DMS153 treated with DMSO at 0.1 percent for 48 hours (cell line): ENCODE measurements around the gene ZIC4.

Source experiments
- DNase-seq: peaks from one replicate; lab custom pipeline; 2025; ENCODE audit not compliant: unreplicated experiment; lab: John Stamatoyannopoulos, UW

ZIC4 gene

DNA sequence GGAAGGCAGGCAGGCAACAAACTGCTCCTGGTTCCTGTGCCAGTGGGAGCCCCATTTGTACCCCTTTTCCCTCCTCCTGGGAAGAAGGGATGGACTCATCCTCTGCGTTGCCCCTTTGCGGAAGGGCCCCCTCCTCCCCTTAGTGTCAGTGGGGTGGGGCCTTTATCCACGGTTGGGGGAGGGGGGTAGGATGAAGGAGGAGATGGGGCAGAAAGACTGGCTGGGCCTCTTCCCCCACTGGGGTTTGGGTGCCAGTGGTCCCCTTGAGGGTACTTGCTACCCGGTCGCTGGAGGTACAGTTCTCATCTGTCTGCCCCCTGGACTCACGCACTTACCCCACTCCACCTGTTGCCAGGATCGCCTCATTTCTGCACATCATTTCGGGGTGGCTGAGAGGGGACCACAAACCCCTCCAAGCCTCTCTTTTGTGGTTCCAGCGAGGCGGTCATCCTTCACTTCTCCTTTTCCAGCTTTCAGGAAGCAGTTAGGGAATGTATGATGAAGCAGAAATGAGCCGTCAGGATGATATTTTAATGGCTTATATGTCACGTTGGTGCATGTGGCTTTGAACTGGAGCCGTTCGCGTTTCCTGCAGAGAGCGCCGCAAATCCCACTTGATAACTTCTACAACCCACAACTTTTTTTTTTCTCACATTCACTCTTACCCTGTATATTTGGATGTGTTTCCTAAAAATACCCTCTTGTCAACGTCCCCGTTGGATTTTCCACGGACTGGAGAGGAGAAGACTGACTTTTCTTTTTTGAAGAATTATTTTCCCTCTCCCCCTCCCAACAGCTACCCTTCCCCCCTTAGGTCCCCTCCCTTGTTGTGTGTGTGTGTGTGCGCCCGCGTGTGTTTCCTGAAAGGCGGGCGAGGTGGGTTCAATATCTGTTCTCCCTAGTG, at the start of gene ZIC4:
Gene ZIC4, minus strand, starts transcription at position 516 of the 904 bp plus-strand sequence. CDS start 3,746 bp downstream, outside the sequence.
- no peak for DNase-seq

DNA sequence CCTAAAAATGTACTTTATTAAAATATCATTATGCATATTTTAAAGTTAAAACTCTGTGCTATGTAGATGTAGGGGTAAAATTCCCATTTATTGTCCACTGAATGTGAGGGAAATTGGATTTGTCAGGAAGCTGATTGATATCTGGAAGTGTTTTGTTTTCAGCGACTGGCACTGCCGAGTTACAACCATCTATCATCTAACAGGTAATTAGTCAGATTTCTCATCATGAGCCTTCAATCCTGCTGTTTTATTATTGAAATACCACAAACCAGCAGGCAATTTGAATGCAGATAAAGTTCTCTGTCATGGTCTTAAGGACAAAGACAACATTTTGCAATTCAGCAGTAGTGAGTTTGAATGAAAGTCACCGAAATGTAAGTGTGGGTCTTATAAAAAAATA, 43.3 kb upstream of the ZIC4 start:
- DNase-seq, result no peak

DNA sequence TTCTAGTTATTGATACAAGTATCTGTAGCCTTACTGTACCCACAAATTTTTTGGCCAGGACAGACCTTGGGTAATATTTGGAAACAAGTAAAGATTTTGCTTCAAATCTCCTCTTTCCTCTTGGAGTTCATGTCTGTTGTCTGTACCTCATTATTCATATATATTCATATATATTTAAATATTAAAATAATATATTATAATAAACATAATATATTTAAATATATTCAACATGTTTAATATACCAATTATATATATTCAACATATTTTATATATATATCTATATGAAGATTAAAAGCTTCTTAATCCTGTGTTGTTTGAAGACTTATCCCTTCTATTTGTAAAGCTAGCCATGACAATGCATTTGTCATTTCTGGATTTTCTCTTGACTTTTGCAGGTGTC, 40.9 kb upstream of the ZIC4 start:
- no peak for DNase-seq

DNA sequence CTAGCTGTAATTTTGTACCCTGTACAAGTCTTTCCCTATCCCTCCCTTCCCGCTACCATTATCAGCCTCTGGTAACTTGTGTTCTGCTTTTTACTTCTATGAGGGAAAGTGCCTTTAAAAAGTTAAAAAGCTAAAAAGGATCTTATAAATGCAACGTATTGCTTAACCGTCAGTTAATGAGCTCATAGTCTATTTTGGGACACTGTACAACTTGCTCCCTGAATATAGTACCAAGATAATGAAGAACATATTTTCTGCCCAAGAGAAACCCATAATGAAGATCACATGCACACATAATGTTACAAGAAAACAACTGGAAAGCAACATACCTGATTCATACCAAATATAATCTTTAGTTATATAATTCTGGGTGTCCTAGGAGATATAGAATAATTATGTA, 25.4 kb upstream of the ZIC4 start:
- DNase-seq, result no peak

DNA sequence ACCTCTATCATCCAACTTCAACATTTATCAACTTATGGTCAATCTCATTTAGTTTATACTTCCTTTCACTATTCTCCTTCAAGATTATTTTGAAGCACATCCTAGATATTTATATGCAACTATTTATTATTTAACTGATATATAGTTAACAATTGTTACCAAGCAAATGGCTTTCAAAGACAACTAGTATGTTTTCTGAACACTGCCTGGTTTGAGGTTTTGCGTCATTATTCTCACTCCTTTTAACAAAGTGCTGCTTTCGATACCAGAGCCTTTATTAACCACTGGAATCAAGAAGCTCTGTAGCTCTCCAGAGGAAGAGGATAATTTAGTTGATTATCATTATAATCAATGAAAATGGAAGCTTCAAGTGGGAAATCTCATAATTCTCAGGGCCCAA, 22.4 kb upstream of the ZIC4 start:
- DNase-seq, result no peak

DNA sequence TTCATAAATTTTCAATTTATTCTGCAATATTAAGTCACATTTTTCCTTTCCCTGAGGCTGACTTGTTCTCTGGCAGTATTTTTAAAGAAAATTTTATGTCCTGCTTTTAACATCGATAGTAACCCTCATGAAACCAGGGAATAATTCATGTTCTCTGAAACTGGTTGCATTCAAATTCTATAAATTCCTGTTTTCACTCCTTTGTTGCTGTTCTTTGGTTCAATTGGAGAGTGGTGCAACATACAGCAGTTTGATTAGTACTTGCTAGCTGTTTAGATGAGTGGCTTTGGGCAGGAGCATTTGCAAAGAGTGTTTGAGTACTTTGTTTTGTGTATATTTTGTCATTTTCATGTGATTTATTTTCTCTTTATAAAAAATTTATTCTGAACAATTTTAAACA, 22.0 kb upstream of the ZIC4 start:
- DNase-seq, result no peak

DNA sequence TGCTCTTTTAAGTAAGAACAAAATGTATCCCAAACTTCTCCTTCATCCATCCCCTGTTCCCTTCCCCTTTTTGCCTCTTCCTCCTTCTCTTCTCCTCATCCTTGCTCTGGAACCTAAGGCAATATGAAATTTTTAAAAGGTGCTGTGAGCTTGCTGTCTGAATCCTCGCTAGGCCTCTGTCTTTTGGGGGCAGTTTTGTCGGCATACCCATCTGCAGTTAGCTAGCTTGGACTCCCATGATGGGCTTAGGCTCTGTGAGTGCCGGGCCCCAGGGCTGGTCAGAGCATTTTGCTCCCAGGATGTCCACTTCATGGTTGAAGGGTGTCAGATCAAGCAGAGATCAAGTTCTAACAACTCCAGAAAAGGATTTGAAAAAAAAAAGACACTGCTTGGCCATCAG, 21.4 kb upstream of the ZIC4 start:
- no peak for DNase-seq

DNA sequence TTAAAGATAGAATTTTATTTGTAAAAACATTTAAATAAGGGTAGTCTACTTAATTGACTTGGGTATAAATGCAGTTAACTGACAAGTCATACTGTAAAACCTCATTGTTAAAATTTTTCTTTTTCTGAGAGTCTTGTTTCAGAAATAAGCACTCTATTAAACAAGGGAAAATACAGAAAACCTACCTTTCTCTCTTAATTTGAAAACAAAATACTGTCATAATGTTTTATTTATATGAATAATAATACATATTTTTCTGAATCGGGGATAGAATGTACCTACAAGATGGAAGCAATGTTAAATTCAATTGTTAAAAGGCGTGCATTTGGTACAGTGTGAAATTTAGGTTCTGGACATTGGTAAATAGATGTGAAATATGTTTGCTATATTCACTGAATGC, 20.6 kb upstream of the ZIC4 start:
- DNase-seq, result no peak

DNA sequence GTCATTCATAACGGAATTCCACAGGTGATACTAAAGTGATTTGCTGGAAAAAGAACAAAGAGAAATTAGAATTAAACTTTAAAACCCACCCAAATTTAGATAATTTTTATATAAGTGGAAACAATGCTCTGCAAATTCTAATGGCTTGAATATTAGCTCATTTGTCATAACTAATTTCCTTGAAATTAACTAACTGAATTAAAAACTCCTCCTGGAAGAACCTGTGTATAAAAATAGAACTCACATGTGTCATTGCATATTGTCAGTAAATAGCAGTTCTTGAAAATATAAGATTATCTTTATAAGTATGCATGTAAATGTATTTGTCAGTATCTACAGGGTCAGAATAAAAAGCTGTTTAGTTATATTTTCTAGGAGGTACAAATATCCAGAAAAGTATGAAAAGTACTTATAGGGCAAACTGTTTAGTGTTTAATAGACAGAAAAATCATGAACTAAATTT, 19.1 kb upstream of the ZIC4 start:
- no peak for DNase-seq

DNA sequence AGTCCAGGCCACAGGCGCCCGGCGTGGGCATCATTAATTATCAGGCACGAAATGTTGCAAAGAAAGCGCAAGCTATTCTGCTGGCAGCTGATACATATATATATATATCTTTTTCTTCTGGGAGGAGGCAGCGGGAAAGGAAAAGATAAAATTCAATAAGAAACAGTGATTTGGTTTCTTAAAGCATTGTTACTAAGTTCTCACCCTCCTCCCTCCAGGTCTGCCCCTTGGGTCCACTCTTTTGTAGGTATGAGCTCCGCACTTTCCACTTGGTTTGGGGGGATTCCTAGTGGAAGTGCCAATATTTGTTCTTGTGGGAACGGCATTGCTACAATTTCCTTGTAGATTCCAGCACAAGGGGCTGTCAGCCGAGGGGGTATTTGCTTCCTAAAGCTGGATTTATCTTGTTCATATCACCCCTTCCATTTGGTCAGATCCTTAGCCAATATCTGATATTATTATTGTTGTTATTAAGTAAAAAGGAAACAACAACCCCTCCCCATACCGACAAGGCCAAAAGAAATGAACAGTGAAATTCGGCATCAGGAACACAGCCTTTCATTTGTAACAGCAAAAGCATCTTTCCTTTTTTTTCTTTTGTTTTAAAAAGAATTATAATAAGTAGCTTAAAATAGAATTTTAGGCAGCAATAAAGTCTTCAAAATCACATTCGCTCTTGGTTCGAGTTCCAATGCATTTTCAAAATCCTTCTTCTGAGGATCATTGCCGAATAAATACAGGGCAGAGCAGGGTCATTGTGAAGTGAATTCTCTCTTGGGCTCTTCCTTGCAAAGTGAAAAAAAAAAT, 18.4 kb upstream of the ZIC4 start:
- DNase-seq, result no peak

DNA sequence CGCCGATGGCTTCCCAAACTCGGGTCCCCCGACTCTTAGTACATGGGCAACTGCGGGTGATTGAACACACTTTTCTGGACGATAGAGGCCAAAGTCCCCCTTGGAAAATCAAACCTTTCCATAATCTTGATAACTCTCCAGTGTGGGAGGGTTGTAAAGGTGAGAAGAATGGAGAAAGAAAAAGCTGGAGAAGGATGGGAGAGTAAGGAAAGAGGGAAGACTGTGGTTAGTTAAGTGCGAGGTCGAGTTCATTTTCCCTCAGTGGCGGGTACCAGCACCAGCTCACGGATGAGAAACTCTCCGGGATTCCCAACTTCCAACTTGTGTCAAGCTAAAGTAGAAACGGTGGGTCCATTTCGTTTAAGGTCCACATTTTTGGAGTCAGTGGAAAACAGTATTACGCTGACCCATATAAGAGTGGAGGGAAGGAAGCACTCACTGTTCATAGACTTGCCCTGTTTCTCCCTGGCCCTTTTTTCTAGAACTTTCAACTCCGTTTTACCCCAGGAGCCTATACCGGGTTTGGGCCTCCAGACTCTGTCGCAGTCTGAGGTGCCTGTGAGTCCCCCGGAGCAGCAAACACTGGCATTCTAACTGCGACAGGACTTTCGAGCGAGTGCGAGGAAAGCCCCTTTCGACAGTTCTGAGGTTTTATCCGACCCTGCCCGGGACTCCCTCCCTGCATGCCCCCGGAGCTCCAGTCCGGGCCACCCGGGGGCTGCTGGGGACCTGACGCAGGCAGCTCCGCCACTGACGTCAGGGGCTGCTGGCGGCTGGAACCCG, 17.6 kb upstream of the ZIC4 start:
- no peak for DNase-seq

DNA sequence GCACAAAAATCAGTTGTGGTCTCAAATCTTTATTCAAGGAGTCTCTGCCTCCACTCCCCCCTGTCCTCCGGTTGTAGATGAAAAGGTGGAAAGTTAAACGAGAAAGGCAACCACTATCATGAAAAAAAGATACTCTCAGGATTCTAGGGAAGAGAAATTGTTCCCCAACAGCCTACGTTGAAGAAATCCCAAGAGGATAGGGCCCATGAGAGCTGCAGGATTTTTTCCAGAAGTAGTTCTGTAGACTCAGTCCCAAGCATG, 17.1 kb upstream of the ZIC4 start:
- DNase-seq, result no peak

DNA sequence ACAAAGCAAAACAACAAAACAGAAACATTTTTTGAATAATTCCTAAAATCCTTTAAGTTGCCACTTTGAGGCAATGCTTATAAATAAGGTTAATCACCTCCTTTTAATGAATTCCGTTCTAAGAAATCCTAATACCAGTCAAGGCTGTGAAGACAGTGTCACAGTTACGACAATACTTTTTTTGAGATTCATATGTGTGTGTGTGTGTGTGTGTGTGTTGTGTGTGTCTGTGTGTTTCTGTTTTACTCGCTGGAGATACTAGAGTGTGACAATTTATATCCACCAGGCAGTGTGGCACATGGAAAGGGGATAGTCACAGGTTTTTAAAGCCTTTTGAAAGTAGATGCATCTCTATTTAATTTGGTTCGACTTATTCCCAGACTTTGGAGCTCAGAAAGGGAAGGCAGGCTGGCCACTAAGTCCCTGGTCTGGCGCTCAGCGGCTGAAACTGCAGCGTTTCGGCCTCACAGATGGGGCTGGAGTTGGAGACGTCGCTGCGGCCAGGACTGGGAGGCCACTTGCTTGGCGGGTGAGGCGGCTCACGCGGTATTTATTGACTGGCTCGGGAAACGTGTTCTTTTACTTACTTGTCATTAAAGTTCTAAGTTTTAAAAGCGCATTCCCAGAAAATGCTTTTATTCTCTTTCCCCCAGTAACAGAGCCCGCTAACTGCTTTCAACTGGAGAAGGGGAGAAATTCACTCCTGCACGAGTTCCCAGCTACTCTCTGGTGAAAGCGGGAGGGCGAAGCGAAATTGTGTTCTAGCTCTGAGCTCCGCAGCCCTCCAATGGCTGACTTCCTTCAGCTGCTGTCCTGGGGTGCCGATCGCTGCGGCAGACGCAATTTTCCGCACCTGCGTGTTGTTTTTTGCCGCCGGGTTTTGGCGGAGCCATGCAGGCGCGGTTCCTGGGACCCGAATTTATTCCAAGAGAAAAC, 16.5 kb upstream of the ZIC4 start:
- no peak for DNase-seq

DNA sequence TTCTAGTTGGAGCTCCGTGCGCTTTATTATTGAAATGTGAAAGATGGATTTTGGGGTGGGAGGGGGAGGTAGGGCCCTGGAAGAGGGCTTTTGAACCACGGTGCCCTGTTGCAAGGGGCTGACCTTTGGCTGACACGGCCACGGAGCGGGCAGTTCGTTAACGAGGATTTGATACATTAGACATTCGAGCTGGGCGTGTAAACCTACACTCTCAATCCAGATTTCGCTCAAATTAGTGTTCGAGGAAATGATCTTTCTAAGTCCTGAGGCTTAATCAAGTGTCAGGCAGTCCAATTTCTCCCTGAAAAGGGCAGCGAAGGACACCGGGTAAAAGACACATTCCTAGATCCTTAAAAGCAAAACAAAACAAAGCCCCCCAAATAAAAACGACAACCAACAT, 15.9 kb upstream of the ZIC4 start:
- no peak for DNase-seq

DNA sequence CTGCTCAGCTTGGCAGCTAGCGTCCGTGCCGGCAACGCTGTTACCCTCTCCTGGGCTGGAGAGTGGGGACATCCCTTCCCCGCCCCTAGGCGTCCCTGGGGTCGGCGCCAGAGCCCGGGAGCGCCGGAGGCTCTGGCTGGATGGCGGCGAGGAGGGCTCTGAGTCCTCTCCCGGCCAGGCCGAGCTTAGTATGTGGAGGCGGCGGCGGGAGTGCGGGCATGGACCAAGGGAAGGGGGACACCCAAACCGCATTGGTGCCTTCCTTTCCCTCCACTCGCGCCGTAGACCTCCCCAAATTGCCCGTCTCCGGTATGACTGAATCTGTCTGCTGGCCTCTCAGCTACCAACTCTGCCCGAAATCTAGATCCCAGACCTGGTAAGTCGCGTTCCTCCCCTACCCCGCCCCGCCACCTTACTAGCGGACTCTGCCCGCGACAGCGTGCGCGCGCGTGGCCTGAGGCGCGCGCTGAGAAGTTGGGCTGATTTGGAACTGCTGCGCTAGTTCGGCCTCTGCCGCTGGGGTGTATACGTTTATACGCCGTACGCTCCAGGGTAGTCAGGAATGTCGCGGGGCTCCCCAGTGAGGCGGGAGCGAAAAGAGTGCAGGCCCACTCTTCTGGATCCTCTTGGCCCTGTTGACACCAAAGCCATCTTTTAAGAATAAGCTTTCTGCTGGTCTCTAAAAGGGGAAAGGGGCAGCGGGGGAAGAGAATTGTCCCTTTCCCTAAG, 15.0 kb upstream of the ZIC4 start:
- DNase-seq, result no peak

DNA sequence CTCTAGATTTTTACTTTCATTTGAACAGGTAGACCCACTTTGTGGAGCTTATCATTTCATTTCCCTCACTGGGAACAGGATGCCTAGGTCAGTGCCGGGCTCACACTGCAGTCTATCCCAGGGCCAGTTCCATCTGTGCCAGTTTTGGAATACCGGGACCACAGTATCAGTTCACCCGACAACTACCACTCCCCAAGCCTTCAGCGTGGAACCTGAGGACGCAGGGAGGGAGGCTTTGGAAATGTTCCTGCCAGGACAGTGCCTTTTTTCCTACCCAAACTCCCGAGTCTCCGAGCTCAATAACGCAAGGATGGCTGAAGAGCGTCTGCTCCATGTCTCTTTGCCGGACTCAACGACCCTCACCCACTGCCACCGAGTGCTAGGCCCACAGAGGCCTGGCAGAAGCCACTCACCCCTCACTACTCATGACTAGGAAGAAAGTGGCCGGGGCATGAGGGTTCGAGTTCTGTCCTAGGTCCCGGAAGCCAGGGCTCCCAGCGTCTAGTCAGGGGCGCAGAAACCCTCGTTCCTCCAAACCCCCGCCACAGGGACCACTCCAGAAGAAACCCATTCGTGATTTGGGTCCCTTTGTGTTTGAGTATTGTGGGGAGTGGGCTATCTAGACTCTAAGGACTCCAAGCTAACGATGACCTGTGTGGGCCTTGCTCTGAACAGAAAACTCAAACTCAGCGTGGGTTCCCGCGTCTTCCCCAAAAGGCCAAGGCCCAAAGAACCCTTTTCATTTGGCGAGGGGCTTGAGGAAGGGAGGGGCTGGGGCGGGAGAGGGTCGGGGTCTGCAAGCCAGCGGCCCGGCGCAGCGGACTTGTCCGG, 14.2 kb upstream of the ZIC4 start:
- no peak for DNase-seq

DNA sequence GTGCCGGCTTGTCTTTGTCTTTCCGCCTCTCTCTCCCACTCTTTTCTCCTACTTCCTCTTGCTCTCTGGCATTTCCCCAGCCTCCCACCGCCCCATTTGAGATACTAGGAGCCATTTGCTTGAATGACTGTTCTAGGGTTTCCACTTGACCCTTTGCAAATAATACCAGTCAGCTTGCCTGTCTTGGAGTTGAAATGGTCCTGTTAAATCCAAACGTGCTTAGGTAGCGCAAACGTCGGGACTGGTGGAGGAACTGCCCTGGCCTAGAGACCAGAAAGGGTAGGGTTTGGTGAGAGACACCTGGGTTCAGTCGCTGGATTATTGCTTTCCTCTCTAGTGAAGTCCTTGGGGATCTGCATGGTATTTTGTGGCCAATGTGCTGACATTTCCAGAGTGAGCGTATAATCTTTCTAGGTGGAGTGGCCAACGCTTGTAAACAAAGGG, 13.5 kb upstream of the ZIC4 start:
- DNase-seq, result no peak

DNA sequence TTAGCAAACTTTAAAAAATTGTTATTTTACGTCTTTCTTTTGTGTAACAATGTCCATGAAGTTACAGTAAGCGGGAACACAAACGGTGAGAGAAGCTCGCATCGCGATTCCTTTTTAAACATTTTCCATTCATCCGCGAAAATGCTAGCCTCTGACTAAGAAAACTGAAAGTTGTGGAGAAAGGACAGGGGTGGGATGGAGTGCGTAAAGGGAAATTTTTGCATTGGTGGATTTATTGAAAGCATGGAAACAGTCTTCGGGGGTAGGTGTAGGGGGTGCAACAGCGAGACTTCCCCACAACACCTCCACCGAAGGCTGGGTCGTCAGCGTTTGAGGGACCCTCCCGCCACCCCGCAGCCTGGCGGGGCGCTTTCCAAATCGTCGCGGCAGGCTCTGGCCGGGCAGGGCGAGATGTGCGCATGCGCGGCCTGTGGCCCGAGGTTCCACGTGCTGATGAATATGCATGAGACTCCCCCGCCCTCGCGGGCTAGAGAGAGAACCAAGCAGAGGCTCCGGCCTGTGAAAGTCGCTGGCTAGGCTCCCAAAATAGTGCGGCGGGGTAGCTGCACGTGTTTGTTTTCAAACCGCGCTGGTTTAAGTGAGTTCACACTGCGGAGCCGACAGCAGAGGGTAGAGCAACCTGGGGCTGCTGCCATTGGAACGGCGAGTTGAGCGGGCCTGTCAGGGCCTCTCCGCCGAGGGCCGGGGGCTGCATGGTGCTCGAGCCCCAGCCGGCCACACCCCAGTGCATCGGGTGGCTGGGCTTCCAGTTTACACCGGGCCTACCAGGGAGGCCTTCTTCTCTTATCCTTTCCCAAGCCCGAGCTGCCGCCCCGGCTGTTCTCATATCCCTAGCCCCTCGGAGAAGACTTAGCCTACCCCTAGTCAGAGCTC, 12.7 kb upstream of the ZIC4 start:
- no peak for DNase-seq
